Inflammatory macrophage (primary cell): ENCODE results near the gene ARV1.
"Not testable (repeated sequence)": the region's sequence is repeated elsewhere in the genome, so short reads cannot be mapped to it uniquely, and the experiment has no call there.

ENCODE experiments used
- DNase-seq, 2 donors: peaks; one replicate each; pipeline ENCODE4 v3.0.0-alpha.2; 2020 to 2022

Gene ARV1

GRCh38 chr1:230976825-230977747 is 1.8 kb upstream of the ARV1 start:
- peak; percentile 45 to 53 for DNase-seq

GRCh38 chr1:230977761-230978490 is 968 bp upstream of the ARV1 start:
- DNase-seq = peak; percentile 10 to 36

- DNase-seq = no peak
Measured at GRCh38 chr1:230979389-230979716, 459 bp downstream of the ARV1 start.

GRCh38 chr1:230979952-230980351 is 1.1 kb downstream of the ARV1 start:
- no peak for DNase-seq

- DNase-seq = no peak
Measured at GRCh38 chr1:230982696-230983095, 3.8 kb downstream of the ARV1 start.

GRCh38 chr1:230983811-230984210 is 4.9 kb downstream of the ARV1 start:
- no peak for DNase-seq

GRCh38 chr1:230984622-230985515 is 6.0 kb downstream of the ARV1 start:
- not testable (repeated sequence) for DNase-seq

- DNase-seq = no peak
Measured at GRCh38 chr1:230985711-230986110, 6.8 kb downstream of the ARV1 start.

GRCh38 chr1:230986976-230987375 is 8.1 kb downstream of the ARV1 start:
- no peak for DNase-seq

- DNase-seq = no peak
Measured at GRCh38 chr1:230987448-230987847, 8.6 kb downstream of the ARV1 start.

GRCh38 chr1:230992100-230992774 is 13.3 kb downstream of the ARV1 start:
- no peak for DNase-seq

- DNase-seq = no peak
Measured at GRCh38 chr1:230994860-230995259, 16.0 kb downstream of the ARV1 start.

- no peak for DNase-seq
Measured at GRCh38 chr1:231000201-231000600, 21.3 kb downstream of the ARV1 start.

GRCh38 chr1:231000639-231001038 is 21.7 kb downstream of the ARV1 start:
- no peak for DNase-seq

GRCh38 chr1:231001892-231002291 is 23.0 kb downstream of the ARV1 start:
- no peak for DNase-seq

GRCh38 chr1:231007535-231007934 is 28.6 kb downstream of the ARV1 start:
- DNase-seq = not testable (repeated sequence)

- no peak for DNase-seq
Measured at GRCh38 chr1:231011360-231011759, 32.5 kb downstream of the ARV1 start.

GRCh38 chr1:231011963-231012362 is 33.1 kb downstream of the ARV1 start:
- DNase-seq = no peak

- no peak for DNase-seq
Measured at GRCh38 chr1:231013391-231014015, 34.6 kb downstream of the ARV1 start.

GRCh38 chr1:231016234-231016633 is 37.3 kb downstream of the ARV1 start:
- DNase-seq = no peak

GRCh38 chr1:231016966-231017365 is 38.1 kb downstream of the ARV1 start:
- no peak for DNase-seq

- DNase-seq = no peak
Measured at GRCh38 chr1:231019711-231020110, 40.8 kb downstream of the ARV1 start.
